PFSK-1 (cell line): ENCODE results near the gene GABPB1.

Experiments
- POLR2AphosphoS5 ChIP-seq: IDR thresholded peaks from 2 replicates; pipeline ENCODE4 v1.6.1; 2012; ENCODE audit warnings: low read depth, mild to moderate bottlenecking, control low read depth, low read length, moderate library complexity
- TF ChIP-seq, protein P1 (sequence below), 2 experiments: IDR thresholded peaks; 2 replicates each; pipeline versions ENCODE4 v1.6.1 to v1.8.0; 2011 to 2012; ENCODE audit warnings: low read depth in 2 of 2, low read length in 2 of 2, control low read depth in 1 of 2, inconsistent platforms in 1 of 2, mild to moderate bottlenecking in 1 of 2, moderate library complexity in 1 of 2; ENCODE audit not compliant: insufficient read depth in 1 of 2

DNA sequence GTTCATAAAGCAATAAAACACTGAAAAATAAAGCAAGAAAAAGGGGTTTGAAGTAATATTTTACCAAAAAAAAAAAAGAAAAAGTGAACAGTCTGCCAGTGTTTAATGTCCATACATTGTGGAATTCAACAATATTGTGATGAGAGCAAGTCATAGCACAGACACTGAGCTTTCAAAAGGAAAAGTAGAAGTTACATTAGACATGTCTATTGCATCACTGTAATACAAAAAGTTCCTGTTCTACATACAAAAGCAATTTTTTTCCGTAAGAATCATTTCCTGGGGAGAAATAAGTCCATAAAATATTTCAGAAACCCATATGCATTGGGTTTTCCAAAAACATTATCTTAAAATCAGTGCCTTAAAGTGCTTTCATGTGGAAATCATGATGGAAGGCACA is 77.6 kb downstream of the GABPB1 start:
- TF ChIP-seq POLR2AphosphoS5, result no peak
- TF ChIP-seq, protein P1, sequence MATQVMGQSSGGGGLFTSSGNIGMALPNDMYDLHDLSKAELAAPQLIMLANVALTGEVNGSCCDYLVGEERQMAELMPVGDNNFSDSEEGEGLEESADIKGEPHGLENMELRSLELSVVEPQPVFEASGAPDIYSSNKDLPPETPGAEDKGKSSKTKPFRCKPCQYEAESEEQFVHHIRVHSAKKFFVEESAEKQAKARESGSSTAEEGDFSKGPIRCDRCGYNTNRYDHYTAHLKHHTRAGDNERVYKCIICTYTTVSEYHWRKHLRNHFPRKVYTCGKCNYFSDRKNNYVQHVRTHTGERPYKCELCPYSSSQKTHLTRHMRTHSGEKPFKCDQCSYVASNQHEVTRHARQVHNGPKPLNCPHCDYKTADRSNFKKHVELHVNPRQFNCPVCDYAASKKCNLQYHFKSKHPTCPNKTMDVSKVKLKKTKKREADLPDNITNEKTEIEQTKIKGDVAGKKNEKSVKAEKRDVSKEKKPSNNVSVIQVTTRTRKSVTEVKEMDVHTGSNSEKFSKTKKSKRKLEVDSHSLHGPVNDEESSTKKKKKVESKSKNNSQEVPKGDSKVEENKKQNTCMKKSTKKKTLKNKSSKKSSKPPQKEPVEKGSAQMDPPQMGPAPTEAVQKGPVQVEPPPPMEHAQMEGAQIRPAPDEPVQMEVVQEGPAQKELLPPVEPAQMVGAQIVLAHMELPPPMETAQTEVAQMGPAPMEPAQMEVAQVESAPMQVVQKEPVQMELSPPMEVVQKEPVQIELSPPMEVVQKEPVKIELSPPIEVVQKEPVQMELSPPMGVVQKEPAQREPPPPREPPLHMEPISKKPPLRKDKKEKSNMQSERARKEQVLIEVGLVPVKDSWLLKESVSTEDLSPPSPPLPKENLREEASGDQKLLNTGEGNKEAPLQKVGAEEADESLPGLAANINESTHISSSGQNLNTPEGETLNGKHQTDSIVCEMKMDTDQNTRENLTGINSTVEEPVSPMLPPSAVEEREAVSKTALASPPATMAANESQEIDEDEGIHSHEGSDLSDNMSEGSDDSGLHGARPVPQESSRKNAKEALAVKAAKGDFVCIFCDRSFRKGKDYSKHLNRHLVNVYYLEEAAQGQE (IDR thresholded peaks at IDR 0.05; ENCODE audit: insufficient read depth in 1 of 2, low read depth in 2 of 2, low read length in 2 of 2), result no peak
